Measurements from ENCODE around the gene RAB40B.

The RAB40B gene

GRCh38 chr17:82679586-82680465, 18.7 kb downstream of the RAB40B start:
- Histone ChIP-seq H3K36me3 (ENCODE audit: control insufficient read depth in 2 of 2, insufficient read depth in 1 of 2, low read length in 2 of 2) (peaks cover 3 to 4% of the 10 kb centered on the region in 2 experiments; a peak in 2 of 3 replicates), H3K4me3 (ENCODE audit: low read depth, low read length) (no peak overlapping the region), H3K4me1 (ENCODE audit: control insufficient read depth, insufficient read depth, low read length) (no peaks in the 10 kb centered on the region), H3K9me3 (ENCODE audit: control insufficient read depth, insufficient read depth, low read depth, low read length) (no peaks in the 10 kb centered on the region), H3K27ac (ENCODE audit: extremely low read depth, low read depth, low read length) (no peak overlapping the region)
- POLR2A ChIA-PET: no interaction called here
- TF ChIP-seq ZNF10 (tag by site-specific recombination; IDR thresholded peaks at IDR 0.05): no peak
- TF ChIP-seq KLF1 (tag by site-specific recombination; IDR thresholded peaks at IDR 0.05): peak; percentile 82
- CTCF ChIA-PET: interaction anchor here (0.6 to 1.5 kb wide), 3 partner anchors 11 to 213 kb away, joined by 3 to 11 read pairs (median 4); no protein-coding TSS in a partner anchor

GRCh38 chr17:82678265-82678891, 20.1 kb downstream of the RAB40B start:
- Histone ChIP-seq H3K36me3 (ENCODE audit: control insufficient read depth in 2 of 2, insufficient read depth in 1 of 2, low read length in 2 of 2) (no peaks in the 10 kb centered on the region; a peak in 1 of 3 replicates), H3K4me3 (ENCODE audit: low read depth, low read length) (peak overlapping the region; percentile 25), H3K9me3 (ENCODE audit: control insufficient read depth, insufficient read depth, low read depth, low read length) (no peaks in the 10 kb centered on the region), H3K27ac (ENCODE audit: extremely low read depth, low read depth, low read length) (no peak overlapping the region), H3K4me1 (ENCODE audit: control insufficient read depth, insufficient read depth, low read length) (no peaks in the 10 kb centered on the region)
- TF ChIP-seq PRDM1 (tag by site-specific recombination; IDR thresholded peaks at IDR 0.05) (no peak), ZNF664 (tag by site-specific recombination; IDR thresholded peaks at IDR 0.05) (0 out of 2 replicates have a peak, but pooled peaks have one; percentile 12)
- POLR2A ChIA-PET: no interaction called here
- CTCF ChIA-PET: interaction anchor here (1.5 kb wide), 1 partner anchor 10 kb away, joined by 4 read pairs; no protein-coding TSS in a partner anchor

GRCh38 chr17:82677353-82677925, 21.1 kb downstream of the RAB40B start:
- H3K27ac ChIP-seq (ENCODE audit: extremely low read depth, low read depth, low read length): no peak overlapping the region
- no peaks in the 10 kb centered on the region for H3K36me3 ChIP-seq (ENCODE audit: control insufficient read depth in 2 of 2, insufficient read depth in 1 of 2, low read length in 2 of 2)
- no peak for TF ChIP-seq KLF8 (tag by site-specific recombination; IDR thresholded peaks at IDR 0.05)
- no peak for TF ChIP-seq ZNF18 (tag by site-specific recombination; IDR thresholded peaks at IDR 0.05)
- TF ChIP-seq ZNF148 (tag by site-specific recombination; IDR thresholded peaks at IDR 0.05; ENCODE audit: borderline replicate concordance): no peak
- no peak for TF ChIP-seq ZNF555 (tag by site-specific recombination; conservative IDR thresholded peaks at IDR 0.05)
- TF ChIP-seq ZEB2 (tag by site-specific recombination; IDR thresholded peaks at IDR 0.05): no peak
- TF ChIP-seq ZNF701 (tag by site-specific recombination; IDR thresholded peaks at IDR 0.05): no peak
- no peak for TF ChIP-seq ZNF16 (tag by site-specific recombination; IDR thresholded peaks at IDR 0.05; ENCODE audit: low read depth)
- POLR2A ChIA-PET: no interaction called here
- H3K4me3 ChIP-seq (ENCODE audit: low read depth, low read length): no peak overlapping the region
- CTCF ChIA-PET: interaction anchor here (0.6 to 1.0 kb wide), 2 partner anchors 12 to 273 kb away, joined by 3 read pairs; no protein-coding TSS in a partner anchor
- no peaks in the 10 kb centered on the region for H3K9me3 ChIP-seq (ENCODE audit: control insufficient read depth, insufficient read depth, low read depth, low read length)
- H3K4me1 ChIP-seq (ENCODE audit: control insufficient read depth, insufficient read depth, low read length): no peaks in the 10 kb centered on the region
